HepG2 (cell line): ENCODE results near the gene NSMCE1. TPM values are rescaled to one million over a fixed set of nuclear protein-coding genes. Genes with fewer than 3 reads are reported as not detected.

ENCODE experiments used
- CCAR2 ChIP-seq: fragments of 200-400 bp; formaldehyde crosslinking; optimal IDR thresholded peaks from 2 replicates; pipeline ENCODE3; 2018; ENCODE audit warnings: low read depth, mild to moderate bottlenecking, low read length, moderate library complexity
- EED ChIP-seq: sonication (generic); formaldehyde crosslinking; IDR thresholded peaks from 2 replicates; pipeline ENCODE4 v1.5.0; 2020; ENCODE audit warnings: mild to moderate bottlenecking, missing genetic modification reagents
- ERF ChIP-seq: IDR thresholded peaks from 2 replicates; pipeline ENCODE4 v1.6.1; 2018; ENCODE audit warnings: missing biosample characterization, missing genetic modification reagents
- HDAC2 ChIP-seq: sonication (generic); formaldehyde crosslinking; IDR thresholded peaks from 2 replicates; pipeline ENCODE4 v1.4.0; 2020; ENCODE audit warnings: missing genetic modification reagents
- HIVEP1 ChIP-seq: sonication (generic); formaldehyde crosslinking; IDR thresholded peaks from 2 replicates; pipeline ENCODE4 v1.4.0; 2020; ENCODE audit warnings: mild to moderate bottlenecking, missing genetic modification reagents
- KAT2B ChIP-seq: fragments of 150-350 bp; IDR thresholded peaks from 2 replicates; pipeline ENCODE4 v1.6.1; 2014; ENCODE audit warnings: low read depth, low read length, borderline replicate concordance
- MED1 ChIP-seq: sonication (generic); formaldehyde crosslinking; IDR thresholded peaks from 2 replicates; pipeline ENCODE4 v1.4.0; 2020; ENCODE audit warnings: missing genetic modification reagents
- NPAS2 ChIP-seq: sonication (generic); formaldehyde crosslinking; IDR thresholded peaks from 2 replicates; pipeline ENCODE4 v1.8.0; 2022; ENCODE audit warnings: mild to moderate bottlenecking, missing genetic modification reagents, borderline replicate concordance
- NR2C2 ChIP-seq: sonication (generic); formaldehyde crosslinking; IDR thresholded peaks from 2 replicates; pipeline ENCODE4 v1.4.0; 2020; ENCODE audit warnings: missing genetic modification reagents, mild to moderate bottlenecking, moderate library complexity, borderline replicate concordance
- NR2F1 ChIP-seq, 2 experiments: fragments of 450-650 bp in 1 of 2; formaldehyde crosslinking in 1 of 2; IDR thresholded peaks; 2 replicates each; pipeline versions ENCODE4 v1.5.0 to v1.6.1; 2016 to 2020; ENCODE audit warnings: mild to moderate bottlenecking in 1 of 2, missing compliant biosample characterization in 1 of 2, missing genetic modification reagents in 1 of 2, moderate library complexity in 1 of 2
- NR2F2 ChIP-seq: IDR thresholded peaks from 2 replicates; pipeline ENCODE4 v1.6.1; 2012; ENCODE audit warnings: low read depth, inconsistent platforms, borderline replicate concordance
- RARG ChIP-seq: sonication (generic); formaldehyde crosslinking; IDR thresholded peaks from 2 replicates; pipeline ENCODE4 v1.4.0; 2020; ENCODE audit warnings: low read depth, mild to moderate bottlenecking, missing genetic modification reagents
- SRF ChIP-seq: IDR thresholded peaks from 2 replicates; pipeline ENCODE4 v1.6.1; 2011; ENCODE audit warnings: mild to moderate bottlenecking, low read depth, low read length, moderate library complexity
- YY1 ChIP-seq: IDR thresholded peaks from 2 replicates; pipeline ENCODE4 v1.6.1; 2011; ENCODE audit warnings: low read length, low read depth, moderate library complexity, mild to moderate bottlenecking; ENCODE audit not compliant: insufficient read depth, insufficient replicate concordance
- ZBTB2 ChIP-seq: sonication (generic); formaldehyde crosslinking; IDR thresholded peaks from 2 replicates; pipeline ENCODE4 v1.8.0; 2022; ENCODE audit warnings: low read depth, missing genetic modification reagents
- ZBTB44 ChIP-seq: sonication (generic); formaldehyde crosslinking; IDR thresholded peaks from 2 replicates; pipeline ENCODE4 v1.4.0; 2020; ENCODE audit warnings: missing genetic modification reagents
- ZNF788 ChIP-seq: sonication (generic); formaldehyde crosslinking; IDR thresholded peaks from 2 replicates; pipeline ENCODE4 v1.5.0; 2020; ENCODE audit warnings: mild to moderate bottlenecking, missing genetic modification reagents, borderline replicate concordance
- ZNF883 ChIP-seq: sonication (generic); formaldehyde crosslinking; IDR thresholded peaks from 2 replicates; pipeline ENCODE4 v1.5.1; 2020; ENCODE audit warnings: mild to moderate bottlenecking, missing genetic modification reagents; ENCODE audit errors: not compliant biosample characterization
- polyA plus RNA-seq, 8 experiments: library from polyadenylated mRNA; depleted of rRNA in 3 of 8; stranded (reverse) in 7 of 8; unstranded in 1 of 8; fragments of >200 nt; fragmentation: Illumina TruSeq in 4 of 8; extraction: Trizol in 4 of 8; gene quantifications; 2 replicates each; pipeline versions ENCODE4 v1.2.1 to v1.2.3, GENCODE V29; 2011 to 2016; ENCODE audit warnings: low read depth in 4 of 8, missing spikeins in 1 of 8, mixed read lengths in 1 of 8; ENCODE audit not compliant: insufficient read depth in 1 of 8
- total RNA-seq, 5 experiments: library from RNA; depleted of rRNA; stranded (reverse); fragments of >200 nt; fragmentation: Illumina TruSeq; extraction: Trizol; gene quantifications; 2 replicates each; pipeline ENCODE4 v1.2.3, GENCODE V29; 2016; ENCODE audit warnings: low read depth in 1 of 5
- TF ChIP-seq, protein P1 (sequence below): sonication (generic); formaldehyde crosslinking; IDR thresholded peaks from 2 replicates; pipeline ENCODE4 v1.4.0; 2020; ENCODE audit warnings: low read depth, mild to moderate bottlenecking, missing genetic modification reagents
- TF ChIP-seq, protein P2 (sequence below): sonication (generic); formaldehyde crosslinking; IDR thresholded peaks from 2 replicates; pipeline ENCODE4 v1.4.0; 2020; ENCODE audit warnings: missing genetic modification reagents, borderline replicate concordance

Gene NSMCE1
- total and polyA plus RNA-seq, 2 of the 13 experiments (the other 11 are each of a cell fraction or from before 2014, with no cell fraction given), result 42.7 to 52.9 TPM

DNA sequence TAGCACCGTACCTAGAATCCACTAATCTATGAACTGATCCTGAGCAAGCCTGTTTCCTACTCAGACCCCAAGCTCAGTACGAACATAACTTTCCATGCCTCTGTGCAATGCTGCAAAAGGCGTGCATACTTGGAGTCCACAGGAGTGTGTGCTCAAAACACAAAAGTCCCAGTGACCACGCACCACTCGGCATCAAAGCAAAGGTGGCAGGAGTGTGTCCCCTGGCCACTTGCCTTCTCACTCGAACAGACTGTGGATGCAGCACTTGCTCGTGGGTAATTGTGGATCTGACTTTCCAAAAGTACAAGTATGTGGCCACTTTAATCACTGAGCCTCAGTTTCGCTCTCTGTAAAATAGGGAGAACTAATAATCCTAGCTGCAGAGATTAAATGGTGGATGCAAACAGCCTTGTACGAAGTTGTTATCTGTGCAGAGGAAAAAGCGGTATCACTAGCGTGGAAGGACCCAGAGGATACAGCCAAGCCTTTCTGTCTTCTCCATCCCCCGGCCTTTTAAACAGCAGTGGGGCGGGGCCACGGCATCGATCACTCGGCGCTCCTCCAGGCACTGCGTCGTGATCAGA is 65.6 kb downstream of the NSMCE1 start (continued):
- TF ChIP-seq ZBTB44 (CRISPR knock-in tag) (no peak), NR2C2 (CRISPR knock-in tag) (no peak; the same call in 1 of the 2 replicates), ZBTB2 (CRISPR knock-in tag) (no peak), ZNF788 (CRISPR knock-in tag) (no peak), HDAC2 (CRISPR knock-in tag) (no peak), NR2F2 (no peak), EED (CRISPR knock-in tag) (no peak; the same call in 1 of the 2 replicates), NPAS2 (no peak), NR2F1 (CRISPR knock-in tag; IDR thresholded peaks at IDR 0.05) (no peak; a peak in 1 of 4 replicates), ERF (CRISPR knock-in tag) (no peak), ZNF883 (CRISPR knock-in tag) (peak; percentile 2), RARG (no peak), KAT2B (peak; percentile 90), CCAR2 (peak; percentile 87), YY1 (peak; percentile 87), MED1 (CRISPR knock-in tag) (no peak), SRF (peak; percentile 99), HIVEP1 (no peak; the same call in 1 of the 2 replicates)
- TF ChIP-seq, protein P1, sequence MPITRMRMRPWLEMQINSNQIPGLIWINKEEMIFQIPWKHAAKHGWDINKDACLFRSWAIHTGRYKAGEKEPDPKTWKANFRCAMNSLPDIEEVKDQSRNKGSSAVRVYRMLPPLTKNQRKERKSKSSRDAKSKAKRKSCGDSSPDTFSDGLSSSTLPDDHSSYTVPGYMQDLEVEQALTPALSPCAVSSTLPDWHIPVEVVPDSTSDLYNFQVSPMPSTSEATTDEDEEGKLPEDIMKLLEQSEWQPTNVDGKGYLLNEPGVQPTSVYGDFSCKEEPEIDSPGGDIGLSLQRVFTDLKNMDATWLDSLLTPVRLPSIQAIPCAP, result no peak
- TF ChIP-seq, protein P2, sequence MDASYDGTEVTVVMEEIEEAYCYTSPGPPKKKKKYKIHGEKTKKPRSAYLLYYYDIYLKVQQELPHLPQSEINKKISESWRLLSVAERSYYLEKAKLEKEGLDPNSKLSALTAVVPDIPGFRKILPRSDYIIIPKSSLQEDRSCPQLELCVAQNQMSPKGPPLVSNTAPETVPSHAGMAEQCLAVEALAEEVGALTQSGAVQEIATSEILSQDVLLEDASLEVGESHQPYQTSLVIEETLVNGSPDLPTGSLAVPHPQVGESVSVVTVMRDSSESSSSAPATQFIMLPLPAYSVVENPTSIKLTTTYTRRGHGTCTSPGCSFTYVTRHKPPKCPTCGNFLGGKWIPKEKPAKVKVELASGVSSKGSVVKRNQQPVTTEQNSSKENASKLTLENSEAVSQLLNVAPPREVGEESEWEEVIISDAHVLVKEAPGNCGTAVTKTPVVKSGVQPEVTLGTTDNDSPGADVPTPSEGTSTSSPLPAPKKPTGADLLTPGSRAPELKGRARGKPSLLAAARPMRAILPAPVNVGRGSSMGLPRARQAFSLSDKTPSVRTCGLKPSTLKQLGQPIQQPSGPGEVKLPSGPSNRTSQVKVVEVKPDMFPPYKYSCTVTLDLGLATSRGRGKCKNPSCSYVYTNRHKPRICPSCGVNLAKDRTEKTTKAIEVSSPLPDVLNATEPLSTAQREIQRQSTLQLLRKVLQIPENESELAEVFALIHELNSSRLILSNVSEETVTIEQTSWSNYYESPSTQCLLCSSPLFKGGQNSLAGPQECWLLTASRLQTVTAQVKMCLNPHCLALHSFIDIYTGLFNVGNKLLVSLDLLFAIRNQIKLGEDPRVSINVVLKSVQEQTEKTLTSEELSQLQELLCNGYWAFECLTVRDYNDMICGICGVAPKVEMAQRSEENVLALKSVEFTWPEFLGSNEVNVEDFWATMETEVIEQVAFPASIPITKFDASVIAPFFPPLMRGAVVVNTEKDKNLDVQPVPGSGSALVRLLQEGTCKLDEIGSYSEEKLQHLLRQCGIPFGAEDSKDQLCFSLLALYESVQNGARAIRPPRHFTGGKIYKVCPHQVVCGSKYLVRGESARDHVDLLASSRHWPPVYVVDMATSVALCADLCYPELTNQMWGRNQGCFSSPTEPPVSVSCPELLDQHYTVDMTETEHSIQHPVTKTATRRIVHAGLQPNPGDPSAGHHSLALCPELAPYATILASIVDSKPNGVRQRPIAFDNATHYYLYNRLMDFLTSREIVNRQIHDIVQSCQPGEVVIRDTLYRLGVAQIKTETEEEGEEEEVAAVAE (CRISPR knock-in tag), result no peak; the same call in 1 of the 2 replicates
